ENCODE data around the gene ZNF385C.

GRCh38 chr17:41986634-41987033, 111.6 kb downstream of the ZNF385C start:
- no peak for TF ChIP-seq ZNF275 (CRISPR knock-in tag; IDR thresholded peaks at IDR 0.05; ENCODE audit: borderline replicate concordance)
- TF ChIP-seq, protein P1, sequence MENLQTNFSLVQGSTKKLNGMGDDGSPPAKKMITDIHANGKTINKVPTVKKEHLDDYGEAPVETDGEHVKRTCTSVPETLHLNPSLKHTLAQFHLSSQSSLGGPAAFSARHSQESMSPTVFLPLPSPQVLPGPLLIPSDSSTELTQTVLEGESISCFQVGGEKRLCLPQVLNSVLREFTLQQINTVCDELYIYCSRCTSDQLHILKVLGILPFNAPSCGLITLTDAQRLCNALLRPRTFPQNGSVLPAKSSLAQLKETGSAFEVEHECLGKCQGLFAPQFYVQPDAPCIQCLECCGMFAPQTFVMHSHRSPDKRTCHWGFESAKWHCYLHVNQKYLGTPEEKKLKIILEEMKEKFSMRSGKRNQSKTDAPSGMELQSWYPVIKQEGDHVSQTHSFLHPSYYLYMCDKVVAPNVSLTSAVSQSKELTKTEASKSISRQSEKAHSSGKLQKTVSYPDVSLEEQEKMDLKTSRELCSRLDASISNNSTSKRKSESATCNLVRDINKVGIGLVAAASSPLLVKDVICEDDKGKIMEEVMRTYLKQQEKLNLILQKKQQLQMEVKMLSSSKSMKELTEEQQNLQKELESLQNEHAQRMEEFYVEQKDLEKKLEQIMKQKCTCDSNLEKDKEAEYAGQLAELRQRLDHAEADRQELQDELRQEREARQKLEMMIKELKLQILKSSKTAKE (CRISPR knock-in tag; IDR thresholded peaks at IDR 0.05; ENCODE audit: borderline replicate concordance): no peak
- TF ChIP-seq ZNF589 (CRISPR knock-in tag; conservative IDR thresholded peaks at IDR 0.05): no peak
- TF ChIP-seq EEA1 (CRISPR knock-in tag; IDR thresholded peaks at IDR 0.05; ENCODE audit: borderline replicate concordance): no peak
- TF ChIP-seq MYC (CRISPR knock-in tag; IDR thresholded peaks at IDR 0.05; ENCODE audit: borderline replicate concordance): no peak
- TF ChIP-seq ZNF274 (CRISPR knock-in tag; IDR thresholded peaks at IDR 0.05): no peak
- TF ChIP-seq TAF1 (CRISPR knock-in tag; IDR thresholded peaks at IDR 0.05): no peak
- TF ChIP-seq, protein P2, sequence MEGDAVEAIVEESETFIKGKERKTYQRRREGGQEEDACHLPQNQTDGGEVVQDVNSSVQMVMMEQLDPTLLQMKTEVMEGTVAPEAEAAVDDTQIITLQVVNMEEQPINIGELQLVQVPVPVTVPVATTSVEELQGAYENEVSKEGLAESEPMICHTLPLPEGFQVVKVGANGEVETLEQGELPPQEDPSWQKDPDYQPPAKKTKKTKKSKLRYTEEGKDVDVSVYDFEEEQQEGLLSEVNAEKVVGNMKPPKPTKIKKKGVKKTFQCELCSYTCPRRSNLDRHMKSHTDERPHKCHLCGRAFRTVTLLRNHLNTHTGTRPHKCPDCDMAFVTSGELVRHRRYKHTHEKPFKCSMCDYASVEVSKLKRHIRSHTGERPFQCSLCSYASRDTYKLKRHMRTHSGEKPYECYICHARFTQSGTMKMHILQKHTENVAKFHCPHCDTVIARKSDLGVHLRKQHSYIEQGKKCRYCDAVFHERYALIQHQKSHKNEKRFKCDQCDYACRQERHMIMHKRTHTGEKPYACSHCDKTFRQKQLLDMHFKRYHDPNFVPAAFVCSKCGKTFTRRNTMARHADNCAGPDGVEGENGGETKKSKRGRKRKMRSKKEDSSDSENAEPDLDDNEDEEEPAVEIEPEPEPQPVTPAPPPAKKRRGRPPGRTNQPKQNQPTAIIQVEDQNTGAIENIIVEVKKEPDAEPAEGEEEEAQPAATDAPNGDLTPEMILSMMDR (CRISPR knock-in tag; IDR thresholded peaks at IDR 0.05): no peak
- TF ChIP-seq PREB (CRISPR knock-in tag; IDR thresholded peaks at IDR 0.05): no peak
- no peak for TF ChIP-seq NCOR1 (IDR thresholded peaks at IDR 0.05; ENCODE audit: borderline replicate concordance, low read length)
- no peak for TF ChIP-seq ZFAT (CRISPR knock-in tag; conservative IDR thresholded peaks at IDR 0.05)
- no peak for TF ChIP-seq ATF2 (CRISPR knock-in tag; IDR thresholded peaks at IDR 0.05)
- TF ChIP-seq SIN3A (IDR thresholded peaks at IDR 0.05; ENCODE audit: borderline replicate concordance, low read depth, low read length): no peak
